GM21619 (cell line): ENCODE measurements around the gene ARL6IP1.
A peak's percentile ranks its signal among the peaks of the same experiment; 100 is the strongest.
"Not testable (repeated sequence)": the region's sequence is repeated elsewhere in the genome, so short reads cannot be mapped to it uniquely, and the experiment has no call there.

Source experiments
- ATAC-seq: cut with Tn5 transposase; IDR thresholded peaks from one replicate; pipeline ENCODE4 v1.9.1; 2021; ENCODE audit not compliant: unreplicated experiment

ARL6IP1 gene

DNA sequence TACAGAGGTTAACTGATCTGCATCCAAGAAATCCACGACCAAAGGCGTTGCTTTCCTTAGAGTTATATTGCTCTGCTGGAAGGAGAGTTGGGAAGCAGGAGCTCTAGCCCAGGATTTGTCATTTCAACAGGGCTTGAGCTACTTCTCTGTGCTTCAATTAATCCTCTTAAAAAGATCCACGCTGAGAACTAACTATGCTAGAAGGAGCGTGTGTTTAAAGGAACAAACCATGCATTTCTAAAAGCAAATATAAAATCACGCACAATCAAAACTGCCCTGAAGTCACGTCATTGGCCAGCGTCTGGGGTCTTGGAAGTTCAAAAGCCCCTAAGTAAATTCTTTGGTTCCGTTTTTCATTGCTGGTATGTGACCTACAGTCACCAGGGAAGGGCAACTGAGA is 1.1 kb downstream of the ARL6IP1 start:
- no peak for ATAC-seq

- ATAC-seq, result no peak
Measured at GRCh38 chr16:18799500-18799899, 1.8 kb downstream of the ARL6IP1 start.

DNA sequence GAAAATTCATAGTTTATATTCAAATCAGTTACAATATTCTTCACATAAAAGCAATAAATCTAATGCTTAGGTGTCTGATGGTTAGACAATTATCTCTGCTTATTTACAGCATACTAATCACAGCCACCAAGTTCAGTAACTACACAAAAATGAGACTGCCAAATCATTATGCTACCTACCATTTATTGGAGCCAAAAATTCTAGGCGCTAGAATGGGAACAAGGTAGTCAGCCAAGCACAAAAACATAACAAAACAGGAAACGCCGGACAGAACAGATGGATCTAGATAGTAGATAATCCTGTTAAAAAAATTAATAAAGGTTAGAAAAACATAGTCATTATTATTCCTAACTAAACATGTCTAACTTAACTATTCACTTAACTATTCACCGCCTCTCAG is 3.6 kb downstream of the ARL6IP1 start:
- no peak for ATAC-seq

- ATAC-seq, result no peak
Measured at GRCh38 chr16:18796377-18796776, 5.0 kb downstream of the ARL6IP1 start.

- no peak for ATAC-seq
Measured at GRCh38 chr16:18792836-18793433, 8.4 kb downstream of the ARL6IP1 start.

GRCh38 chr16:18789850-18790706 is 11.3 kb downstream of the ARL6IP1 start, which contains the start of gene RPS15A:
RPS15A (minus strand) TSS chr16:18790334; CDS start chr16:18789113, 1,221 bp downstream.
- ATAC-seq, result peak; percentile 88

- ATAC-seq, result no peak
Measured at GRCh38 chr16:18789515-18789849, 11.9 kb downstream of the ARL6IP1 start.

DNA sequence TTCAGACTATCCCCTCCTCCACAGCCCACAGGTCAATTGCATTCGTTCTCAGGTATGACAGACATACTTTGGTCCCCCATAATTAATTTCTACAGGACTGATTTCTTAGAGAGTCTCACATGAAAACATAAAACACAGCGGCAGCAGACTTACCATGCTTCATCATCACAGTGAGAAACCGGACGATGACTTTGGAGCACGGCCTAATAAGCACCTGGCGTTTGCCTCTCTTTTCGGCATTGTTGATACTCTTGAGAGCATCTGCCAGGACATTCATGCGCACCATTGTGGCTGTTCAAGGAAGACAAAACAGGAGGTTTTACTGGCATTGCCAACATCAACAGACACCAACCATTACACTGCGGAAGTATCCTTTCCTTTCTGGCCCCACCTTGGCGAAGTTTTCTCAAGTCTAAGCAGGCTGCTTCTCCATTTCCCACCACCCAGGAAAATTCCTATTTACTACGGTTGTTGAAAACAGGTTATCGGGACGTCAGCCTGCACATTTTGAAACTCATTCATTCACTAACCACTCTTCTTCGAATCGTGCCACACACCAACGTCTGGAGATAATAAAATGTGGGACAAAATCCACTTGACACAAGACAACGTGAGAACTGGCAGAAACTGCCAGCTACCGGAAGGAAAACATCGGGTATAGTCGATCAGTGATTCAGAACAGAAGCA is 12.4 kb downstream of the ARL6IP1 start:
- no peak for ATAC-seq

DNA sequence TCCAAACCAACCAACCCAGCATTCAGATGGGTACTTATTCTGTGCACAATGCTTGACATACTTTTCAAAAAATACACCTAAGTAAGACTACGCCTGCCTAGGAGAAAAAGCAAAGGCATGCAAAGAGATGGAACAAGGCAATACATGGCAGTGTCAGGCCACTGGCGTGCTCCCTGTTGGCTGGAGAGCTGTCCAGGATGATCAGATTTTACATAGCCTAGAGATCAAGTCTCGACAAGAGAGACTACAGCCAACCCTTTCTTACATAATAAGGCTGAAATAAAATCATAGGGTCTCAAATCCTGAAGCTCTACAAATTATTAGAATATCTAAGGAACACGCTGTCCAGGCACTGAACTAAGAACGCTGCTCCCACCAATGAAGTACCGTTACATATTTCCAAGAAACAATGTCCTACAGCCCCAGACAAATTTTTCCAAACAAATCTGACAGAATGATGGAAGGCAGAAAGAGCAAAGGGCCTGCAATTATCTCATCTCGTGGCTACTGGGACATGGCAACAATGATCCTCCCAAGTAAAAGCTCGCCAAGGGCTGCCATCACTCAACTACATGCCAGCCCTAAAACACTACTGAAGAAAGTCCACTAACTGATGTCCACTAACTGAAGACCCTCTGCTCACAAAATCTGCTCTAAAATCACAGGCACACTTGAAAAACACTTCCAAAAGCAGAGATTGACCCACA is 16.3 kb downstream of the ARL6IP1 start:
- ATAC-seq, result no peak

GRCh38 chr16:18783430-18784341 is 17.7 kb downstream of the ARL6IP1 start:
- ATAC-seq, result no peak

DNA sequence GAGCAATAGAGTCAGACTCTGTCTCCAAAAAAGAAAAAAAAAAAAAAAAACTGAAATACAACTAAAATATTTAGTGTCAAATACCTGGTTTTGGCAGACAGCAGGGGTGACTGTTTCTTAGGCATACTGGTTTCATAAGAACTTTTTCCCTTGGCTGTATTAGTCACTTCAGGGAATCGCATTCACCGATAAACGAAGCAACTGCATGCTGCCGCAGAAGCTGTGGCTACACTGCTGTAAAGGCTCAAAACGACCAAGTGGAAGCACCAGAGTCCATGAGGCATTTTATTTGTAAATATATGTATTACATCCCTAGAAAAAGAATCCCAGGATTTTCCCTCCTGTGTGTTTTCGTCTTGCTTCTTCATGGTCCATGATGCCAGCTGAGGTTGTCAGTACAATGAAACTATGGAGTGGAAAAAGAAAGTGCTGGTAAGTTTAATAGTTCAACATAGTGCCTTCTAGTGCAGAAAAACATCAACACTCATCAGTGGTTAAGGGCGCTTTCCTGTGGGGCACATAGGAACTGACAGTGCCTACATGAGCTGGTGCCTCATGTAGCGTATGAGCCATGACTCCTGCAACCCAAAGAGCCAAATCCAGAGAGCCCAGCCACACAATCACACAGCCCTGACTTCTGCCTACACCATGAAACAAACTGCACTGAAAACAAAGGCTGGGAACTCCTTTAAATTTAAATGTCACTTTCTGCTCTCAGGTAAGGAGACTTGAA is 18.5 kb downstream of the ARL6IP1 start:
- ATAC-seq, result no peak

DNA sequence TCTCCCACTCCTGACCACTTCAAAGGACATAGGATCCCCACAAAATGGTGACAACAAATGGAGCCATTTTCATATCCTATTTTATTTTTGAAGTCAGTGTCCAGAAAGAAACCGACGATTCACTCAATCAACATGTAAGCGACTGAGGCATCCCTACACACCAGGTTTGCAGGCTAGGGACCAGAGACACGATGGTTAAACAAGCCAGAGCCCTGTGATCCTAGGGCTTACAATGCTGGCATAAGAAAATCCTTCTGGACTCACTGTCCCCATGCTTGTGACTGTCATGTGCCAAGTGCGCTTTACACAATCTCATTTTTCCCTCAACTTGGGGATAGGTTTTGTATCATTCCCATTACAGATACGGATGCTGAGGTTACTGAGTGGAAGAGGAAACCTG is 20.1 kb downstream of the ARL6IP1 start:
- not testable (repeated sequence) for ATAC-seq

DNA sequence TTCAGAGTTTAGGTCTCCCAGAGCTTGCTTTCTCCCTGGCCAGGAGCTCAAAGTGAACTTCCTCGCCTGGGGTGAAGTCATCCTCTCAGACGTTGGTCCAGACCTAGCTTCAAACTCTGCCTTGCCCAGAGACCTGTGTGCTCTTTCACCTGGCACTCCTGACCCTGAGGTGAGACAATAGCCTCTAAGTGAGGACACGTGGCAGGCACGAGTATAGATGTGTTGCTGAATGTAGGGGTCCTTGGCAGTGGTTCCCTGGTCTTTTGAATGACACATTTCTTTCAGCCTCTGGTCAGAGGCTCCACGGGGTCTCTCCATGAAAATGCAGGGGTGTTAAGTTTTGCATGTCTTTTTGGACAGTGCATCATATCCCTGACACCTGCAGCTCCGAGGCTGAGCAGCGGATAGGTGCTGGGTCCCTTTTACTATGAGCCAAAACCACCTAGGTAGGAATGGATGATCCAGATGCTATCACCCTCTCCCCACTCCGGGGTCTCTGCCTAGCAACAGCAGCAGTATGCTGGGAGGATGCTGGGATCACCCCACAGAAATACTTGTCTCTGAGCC is 20.8 kb downstream of the ARL6IP1 start:
- ATAC-seq, result not testable (repeated sequence)

- not testable (repeated sequence) for ATAC-seq
Measured at GRCh38 chr16:18777664-18778063, 23.7 kb downstream of the ARL6IP1 start.

DNA sequence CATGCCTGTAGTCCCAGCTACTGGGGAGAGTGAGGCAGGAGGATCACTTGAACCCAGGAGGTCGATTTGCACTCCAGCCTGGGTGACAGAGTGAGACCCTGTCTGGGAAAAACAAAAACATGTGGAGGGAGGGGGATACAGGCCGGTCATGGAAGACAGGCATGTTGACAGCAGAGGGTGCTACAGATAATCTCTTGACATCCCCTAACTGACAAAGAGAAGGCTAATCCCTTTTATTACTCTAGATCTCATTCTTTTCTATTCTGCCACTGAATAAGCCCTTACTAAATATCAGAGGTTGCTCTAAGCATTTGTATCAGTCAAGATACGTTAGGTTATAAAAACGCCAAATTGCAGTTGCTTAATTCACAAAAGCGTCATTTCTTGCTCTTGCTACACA is 25.0 kb downstream of the ARL6IP1 start:
- ATAC-seq, result not testable (repeated sequence)

- not testable (repeated sequence) for ATAC-seq
Measured at GRCh38 chr16:18774651-18775050, 26.7 kb downstream of the ARL6IP1 start.

DNA sequence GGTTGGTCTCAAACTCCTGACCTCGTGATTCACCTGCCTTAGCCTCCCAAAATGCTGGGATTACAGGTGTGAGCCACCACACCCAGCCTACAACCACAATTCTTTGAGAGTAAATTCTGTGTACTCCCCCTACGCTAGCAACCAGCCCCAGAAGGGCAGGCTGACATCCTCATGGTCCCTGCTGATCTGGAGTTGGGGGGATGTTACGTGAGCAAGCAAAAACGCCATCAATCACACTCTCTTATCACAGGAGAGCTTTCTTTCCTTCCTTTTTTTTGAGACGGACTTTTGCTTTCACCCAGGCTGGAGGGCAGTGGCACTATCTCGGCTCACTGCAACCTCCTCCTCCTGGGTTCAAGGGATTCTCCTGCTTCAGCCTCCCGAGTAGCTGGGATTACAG is 29.2 kb downstream of the ARL6IP1 start:
- not testable (repeated sequence) for ATAC-seq

- ATAC-seq, result not testable (repeated sequence)
Measured at GRCh38 chr16:18770336-18770962, 30.9 kb downstream of the ARL6IP1 start.

GRCh38 chr16:18767217-18767616 is 34.1 kb downstream of the ARL6IP1 start:
- peak; percentile 65 for ATAC-seq
